Stimulated activated CD8-positive, alpha-beta memory T cell treated with anti-CD3 and anti-CD28 coated beads, Interleukin-12 subunit alpha, Interleukin-12 subunit beta, amount 100 ng/mL, for 4 hours (primary cell): ENCODE data around the gene C1QTNF1.

Experiments used
- DNase-seq: peaks from one replicate; pipeline ENCODE4 v3.0.0-alpha.2; 2020; ENCODE audit warnings: low read depth

C1QTNF1 gene

GRCh38 chr17:79092567-79092966 lies 68.6 kb downstream of the C1QTNF1 start:
- no peak for DNase-seq

GRCh38 chr17:79093270-79093669 lies 69.3 kb downstream of the C1QTNF1 start:
- DNase-seq, result no peak

- no peak for DNase-seq
Observed at GRCh38 chr17:79094261-79094660, 70.3 kb downstream of the C1QTNF1 start.

- no peak for DNase-seq
Observed at GRCh38 chr17:79095345-79096055, 71.5 kb downstream of the C1QTNF1 start.

GRCh38 chr17:79096477-79096876 lies 72.5 kb downstream of the C1QTNF1 start:
- no peak for DNase-seq

- DNase-seq, result no peak
Observed at GRCh38 chr17:79097226-79098055, 73.5 kb downstream of the C1QTNF1 start.

- DNase-seq, result no peak
Observed at GRCh38 chr17:79098282-79098867, 74.4 kb downstream of the C1QTNF1 start.
